ENCODE measurements around the gene GRIK2.

The GRIK2 gene

GRCh38 chr6:101921829-101922450 lies 528.4 kb downstream of the GRIK2 start:
- DNase-seq: no peak

GRCh38 chr6:101926149-101926925 lies 532.8 kb downstream of the GRIK2 start:
- DNase-seq: no peak

- no peak for DNase-seq
Observed at GRCh38 chr6:101931766-101932165, 538.3 kb downstream of the GRIK2 start.

GRCh38 chr6:101932704-101933103 lies 539.2 kb downstream of the GRIK2 start:
- DNase-seq: no peak

- no peak for DNase-seq
Observed at GRCh38 chr6:101935732-101936131, 542.2 kb downstream of the GRIK2 start.

GRCh38 chr6:101936516-101936915 lies 543.0 kb downstream of the GRIK2 start:
- no peak for DNase-seq

- DNase-seq: no peak
Observed at GRCh38 chr6:101937108-101937507, 543.6 kb downstream of the GRIK2 start.

GRCh38 chr6:101940391-101940790 lies 546.9 kb downstream of the GRIK2 start:
- no peak for DNase-seq

GRCh38 chr6:101956961-101957360 lies 563.5 kb downstream of the GRIK2 start:
- no peak for DNase-seq

GRCh38 chr6:101961357-101961756 lies 567.8 kb downstream of the GRIK2 start:
- DNase-seq: no peak

- DNase-seq: no peak
Observed at GRCh38 chr6:101980924-101981323, 587.4 kb downstream of the GRIK2 start.

GRCh38 chr6:101986476-101986875 lies 593.0 kb downstream of the GRIK2 start:
- no peak for DNase-seq

GRCh38 chr6:101992286-101992685 lies 598.8 kb downstream of the GRIK2 start:
- no peak for DNase-seq

GRCh38 chr6:101994521-101994920 lies 601.0 kb downstream of the GRIK2 start:
- DNase-seq: no peak

- DNase-seq: no peak
Observed at GRCh38 chr6:102015431-102015830, 621.9 kb downstream of the GRIK2 start.

- no peak for DNase-seq
Observed at GRCh38 chr6:102022281-102022680, 628.8 kb downstream of the GRIK2 start.

- DNase-seq: no peak
Observed at GRCh38 chr6:102022803-102023202, 629.3 kb downstream of the GRIK2 start.

- DNase-seq: no peak
Observed at GRCh38 chr6:102023977-102024657, 630.6 kb downstream of the GRIK2 start.

GRCh38 chr6:102026649-102027048 lies 633.1 kb downstream of the GRIK2 start:
- no peak for DNase-seq

GRCh38 chr6:102028176-102028575 lies 634.7 kb downstream of the GRIK2 start:
- no peak for DNase-seq

GRCh38 chr6:102038964-102039363 lies 645.5 kb downstream of the GRIK2 start:
- no peak for DNase-seq

- DNase-seq: no peak
Observed at GRCh38 chr6:102039441-102039840, 645.9 kb downstream of the GRIK2 start.

GRCh38 chr6:102051001-102051400 lies 657.5 kb downstream of the GRIK2 start:
- DNase-seq: no peak

GRCh38 chr6:102051720-102052119 lies 658.2 kb downstream of the GRIK2 start:
- DNase-seq: no peak
